Ishikawa (cell line): ENCODE measurements around the gene BLMH.

ENCODE experiments used
- CEBPB ChIP-seq: IDR thresholded peaks from 2 replicates; pipeline ENCODE4 v1.6.1; 2012
- EP300 ChIP-seq: IDR thresholded peaks from 2 replicates; pipeline ENCODE4 v1.6.1; 2012; ENCODE audit warnings: borderline replicate concordance
- TCF12 ChIP-seq: IDR thresholded peaks from 2 replicates; pipeline ENCODE4 v1.6.1; 2012; ENCODE audit warnings: low read depth
- TEAD4 ChIP-seq: IDR thresholded peaks from 2 replicates; pipeline ENCODE4 v1.6.1; 2012
- TF ChIP-seq, protein P1 (sequence below): IDR thresholded peaks from 2 replicates; pipeline ENCODE4 v1.6.1; 2012

DNA sequence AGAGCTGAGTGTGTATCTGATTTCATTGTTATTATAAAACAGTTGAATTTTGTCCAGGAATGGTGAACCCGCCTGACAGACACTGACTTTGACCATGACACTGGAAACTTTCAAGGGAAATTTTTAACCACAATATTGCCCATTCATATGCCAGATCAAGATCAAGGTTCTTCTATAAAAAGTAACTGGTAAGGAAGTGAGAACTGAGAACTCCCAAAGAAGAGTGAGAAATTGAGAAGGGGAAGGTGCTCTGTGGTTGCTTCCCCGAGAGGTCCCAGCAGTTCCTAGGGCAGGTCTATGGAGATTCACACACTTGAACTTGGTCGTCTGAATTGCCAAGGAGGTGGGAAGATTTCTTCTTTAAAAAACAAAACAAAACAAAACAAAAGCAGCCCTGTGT, 83.5 kb downstream of the BLMH start:
- no peak for TF ChIP-seq CEBPB
- no peak for TF ChIP-seq TEAD4
- TF ChIP-seq TCF12, result no peak
- TF ChIP-seq, protein P1, sequence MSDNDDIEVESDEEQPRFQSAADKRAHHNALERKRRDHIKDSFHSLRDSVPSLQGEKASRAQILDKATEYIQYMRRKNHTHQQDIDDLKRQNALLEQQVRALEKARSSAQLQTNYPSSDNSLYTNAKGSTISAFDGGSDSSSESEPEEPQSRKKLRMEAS, result no peak
- no peak for TF ChIP-seq EP300
